Umbilical cord (tissue), 2 donors: ENCODE results near the gene DUSP7. TPM values are rescaled to one million over a fixed set of nuclear protein-coding genes. Genes with fewer than 3 reads are reported as not detected.

Experiments used
- DNase-seq: peaks from one replicate; pipeline ENCODE4 v3.0.0-alpha.2; 2015; ENCODE audit warnings: low spot score
- total RNA-seq: library from RNA; depleted of rRNA; stranded (reverse); fragments of >200 nt; gene quantifications from one replicate; pipeline ENCODE4 v1.2.3, GENCODE V29; 2014; ENCODE audit warnings: low replicate concordance; ENCODE audit not compliant: insufficient read depth

The DUSP7 gene
- total RNA-seq, 1 donor from 2014 or later, result 11.6 TPM

DNA sequence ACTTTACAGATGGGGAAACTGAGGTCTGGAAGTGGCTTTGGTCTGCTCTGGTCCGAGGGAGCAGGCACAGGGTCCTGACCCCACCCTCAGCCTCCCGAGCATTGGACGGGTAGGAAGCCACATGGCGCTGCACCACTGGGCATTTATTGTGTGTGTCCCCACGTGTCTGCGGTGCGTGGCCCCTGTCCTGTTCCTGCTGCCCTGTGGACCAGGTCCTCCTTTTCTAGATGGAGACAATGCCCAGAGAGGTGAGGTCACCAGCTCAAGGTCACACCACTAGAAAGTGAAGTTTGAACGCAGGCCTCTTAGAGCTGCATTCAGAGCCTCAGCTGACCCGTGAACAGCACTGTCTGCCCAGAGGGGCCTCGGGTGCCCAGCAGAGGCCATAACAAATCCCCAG is 26.8 kb downstream of the DUSP7 start:
- DNase-seq, result no peak

DNA sequence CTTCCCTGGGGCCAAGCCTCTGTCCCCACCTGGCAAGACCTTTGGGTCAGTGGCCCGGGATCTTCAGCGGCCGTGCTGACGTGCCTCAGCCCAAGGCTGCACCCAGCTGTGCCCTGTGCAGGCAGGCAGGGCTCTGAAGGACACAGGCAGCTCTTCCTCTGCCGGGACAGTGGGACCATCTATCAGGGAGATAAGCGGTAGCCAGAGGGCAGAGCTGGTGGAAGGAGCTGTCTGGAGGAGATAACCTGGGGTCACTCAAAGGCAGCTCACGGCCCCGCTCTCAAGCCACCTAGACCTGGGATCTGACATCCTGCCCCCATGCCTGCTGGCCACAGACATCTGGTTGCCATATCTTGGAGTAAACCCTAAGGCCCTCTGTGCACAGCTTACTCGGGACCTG is 27.3 kb downstream of the DUSP7 start:
- no peak for DNase-seq

DNA sequence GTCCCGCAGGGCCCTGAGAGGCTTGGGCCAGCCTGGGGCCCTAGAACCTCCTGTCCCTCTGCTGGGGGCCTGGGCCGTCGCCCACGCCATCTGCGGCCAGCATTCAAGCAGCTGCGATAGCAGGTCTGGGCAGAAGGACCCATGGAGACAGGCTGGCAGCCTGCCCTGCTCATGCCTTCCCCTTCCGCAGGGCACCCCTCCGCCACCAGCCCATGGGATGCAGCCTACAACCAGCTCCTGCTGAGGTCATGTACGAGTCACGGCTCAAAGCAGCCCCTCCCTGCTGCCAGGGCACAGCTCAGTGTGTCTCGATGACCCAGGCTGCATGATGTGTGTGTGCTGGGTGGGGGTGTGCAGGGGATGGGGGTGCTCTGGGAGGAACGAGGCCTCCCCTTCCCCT is 27.8 kb downstream of the DUSP7 start:
- DNase-seq, result no peak

- DNase-seq, result no peak
Measured at GRCh38 chr3:52026041-52026440, 30.3 kb downstream of the DUSP7 start.

- DNase-seq, result no peak
Measured at GRCh38 chr3:52025453-52025852, 30.9 kb downstream of the DUSP7 start.

GRCh38 chr3:52024765-52025452 is 31.5 kb downstream of the DUSP7 start:
- no peak for DNase-seq

DNA sequence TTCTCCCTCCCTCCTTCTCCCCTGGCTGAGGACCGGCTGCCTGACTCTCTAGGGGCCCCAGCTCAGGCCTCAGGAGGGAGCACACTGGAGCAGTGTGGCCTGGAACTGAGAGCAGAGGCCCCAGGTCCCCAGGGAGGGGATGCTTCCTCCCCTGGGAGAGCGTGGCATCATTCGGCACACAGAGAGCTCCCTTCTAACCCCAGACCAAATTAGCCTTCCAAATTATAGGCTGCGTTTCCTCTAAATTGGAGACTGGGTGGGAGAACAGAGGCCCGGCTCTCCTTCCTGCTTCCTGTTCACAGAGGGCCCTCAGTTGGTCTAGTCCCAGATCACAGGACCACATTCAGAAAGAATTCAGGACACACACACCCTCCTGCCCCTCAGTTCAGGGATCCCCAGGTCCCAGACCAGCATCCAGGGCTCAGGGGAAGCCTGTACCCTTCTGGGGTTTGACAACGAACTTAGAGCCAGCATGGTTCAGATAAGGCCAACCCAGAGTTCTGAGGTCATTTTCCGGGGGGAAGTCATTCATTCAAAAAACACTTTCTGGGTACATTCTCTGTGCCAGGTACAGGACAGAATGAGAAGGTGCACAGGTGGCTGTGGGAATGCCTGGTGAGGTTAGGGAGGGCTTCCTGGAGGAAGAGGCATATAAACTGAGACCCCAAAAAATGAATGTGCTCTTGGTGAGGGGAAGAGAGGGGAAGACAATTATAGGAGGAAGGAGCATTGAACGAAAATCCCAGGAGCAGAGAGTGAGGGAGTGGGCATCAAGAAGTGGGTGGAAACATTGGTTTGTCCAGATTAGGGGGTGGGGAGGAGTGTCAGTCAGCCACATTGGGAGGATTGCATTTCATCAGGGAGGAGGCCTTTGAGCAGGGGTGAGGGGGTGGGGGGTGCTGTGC is 32.3 kb downstream of the DUSP7 start:
- DNase-seq, result no peak

- DNase-seq, result no peak
Measured at GRCh38 chr3:52023101-52023770, 33.1 kb downstream of the DUSP7 start.

- DNase-seq, result no peak
Measured at GRCh38 chr3:52022323-52023100, 33.9 kb downstream of the DUSP7 start.

DNA sequence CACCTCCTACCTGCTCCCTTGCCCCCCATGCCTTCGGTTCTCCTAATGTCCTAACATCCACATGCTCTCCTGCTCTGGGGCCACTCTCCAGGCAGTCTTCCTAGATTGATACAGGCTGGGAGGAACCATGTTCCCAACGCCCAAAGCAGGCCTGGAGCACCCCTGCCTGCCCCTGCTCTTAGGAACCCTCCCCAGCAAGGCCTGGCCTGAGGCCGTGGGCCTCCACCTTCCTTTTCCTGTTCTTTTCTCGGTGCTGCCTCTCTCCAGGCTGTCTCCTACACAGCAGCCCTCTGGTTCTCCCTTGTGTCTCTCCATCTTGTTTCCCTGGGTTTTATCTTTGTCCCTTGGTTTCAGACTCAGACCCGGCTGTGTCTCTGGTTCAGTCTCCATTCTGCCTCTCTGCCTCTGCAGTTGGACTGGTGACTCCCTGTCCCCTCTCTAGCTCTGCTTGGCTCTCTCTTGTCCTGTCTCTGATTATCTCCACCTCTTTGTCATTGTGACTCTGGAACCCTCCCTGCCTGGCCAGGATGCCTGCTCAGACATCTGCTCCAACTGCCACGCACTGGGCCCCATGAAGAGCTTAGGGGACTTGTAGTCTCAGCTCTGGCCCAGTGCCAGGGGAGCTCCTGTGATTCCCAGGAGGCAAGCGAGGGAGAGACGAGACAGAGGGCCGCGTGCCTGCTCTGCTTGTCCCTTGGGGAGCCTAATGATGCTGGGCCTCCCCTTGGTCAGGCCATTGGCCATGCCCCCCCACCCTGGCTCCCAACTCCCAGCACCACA is 34.7 kb downstream of the DUSP7 start:
- no peak for DNase-seq

DNA sequence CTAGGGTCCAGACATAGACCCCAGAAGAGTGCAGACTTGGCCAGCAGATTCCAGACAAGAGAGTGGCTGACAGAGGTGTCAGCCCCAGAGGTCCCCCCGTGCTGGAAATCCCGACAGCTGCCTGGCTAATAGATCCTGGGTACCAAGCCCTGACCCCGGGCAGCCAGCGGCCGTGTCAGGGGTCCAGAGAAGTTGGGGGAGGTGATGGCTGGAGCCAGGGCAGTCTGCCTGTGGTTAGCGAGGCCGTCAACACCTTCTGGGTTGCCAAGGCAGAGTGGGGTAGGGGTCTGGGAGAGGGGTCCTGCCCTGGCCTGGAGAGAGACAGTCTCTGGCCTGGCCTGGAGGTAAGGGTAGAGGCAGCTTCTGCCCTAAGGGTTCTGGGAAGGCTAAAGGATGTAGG is 35.6 kb downstream of the DUSP7 start:
- no peak for DNase-seq

DNA sequence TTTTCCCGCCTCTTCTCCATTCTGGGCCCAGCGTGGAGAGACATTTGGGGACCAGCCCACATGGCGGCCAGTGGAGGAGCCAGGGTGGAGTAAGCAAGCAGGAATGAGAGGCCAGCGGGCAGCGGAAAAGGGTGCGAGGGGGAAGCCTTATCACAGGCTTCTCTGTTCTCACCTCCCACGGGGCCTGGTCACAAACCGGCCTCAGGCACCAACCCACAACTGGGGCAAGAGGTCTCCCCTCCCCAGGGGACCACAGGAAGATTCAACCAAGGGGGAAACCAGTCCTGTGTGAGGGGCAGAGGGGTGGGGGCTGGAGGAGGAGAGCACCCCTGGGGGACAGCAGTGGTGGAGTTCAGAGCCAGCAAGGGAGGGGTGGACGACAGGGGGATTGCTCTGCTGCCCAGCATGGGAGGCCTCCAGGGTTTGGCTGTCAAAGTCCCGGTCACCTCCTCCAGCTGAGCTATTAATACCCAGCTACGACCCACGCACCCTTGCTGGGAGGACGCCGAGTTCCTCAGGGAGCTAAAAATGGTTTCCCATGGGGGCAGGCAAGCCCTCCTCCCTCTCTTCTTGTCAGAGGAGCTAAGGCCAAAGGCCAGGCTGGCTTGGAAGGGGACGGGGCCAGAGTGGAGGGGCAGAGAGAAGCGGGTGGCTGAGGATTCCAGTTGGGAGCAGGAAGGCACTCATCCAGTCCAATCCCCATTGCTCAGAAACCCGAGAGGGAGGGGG is 36.9 kb downstream of the DUSP7 start:
- DNase-seq, result no peak

DNA sequence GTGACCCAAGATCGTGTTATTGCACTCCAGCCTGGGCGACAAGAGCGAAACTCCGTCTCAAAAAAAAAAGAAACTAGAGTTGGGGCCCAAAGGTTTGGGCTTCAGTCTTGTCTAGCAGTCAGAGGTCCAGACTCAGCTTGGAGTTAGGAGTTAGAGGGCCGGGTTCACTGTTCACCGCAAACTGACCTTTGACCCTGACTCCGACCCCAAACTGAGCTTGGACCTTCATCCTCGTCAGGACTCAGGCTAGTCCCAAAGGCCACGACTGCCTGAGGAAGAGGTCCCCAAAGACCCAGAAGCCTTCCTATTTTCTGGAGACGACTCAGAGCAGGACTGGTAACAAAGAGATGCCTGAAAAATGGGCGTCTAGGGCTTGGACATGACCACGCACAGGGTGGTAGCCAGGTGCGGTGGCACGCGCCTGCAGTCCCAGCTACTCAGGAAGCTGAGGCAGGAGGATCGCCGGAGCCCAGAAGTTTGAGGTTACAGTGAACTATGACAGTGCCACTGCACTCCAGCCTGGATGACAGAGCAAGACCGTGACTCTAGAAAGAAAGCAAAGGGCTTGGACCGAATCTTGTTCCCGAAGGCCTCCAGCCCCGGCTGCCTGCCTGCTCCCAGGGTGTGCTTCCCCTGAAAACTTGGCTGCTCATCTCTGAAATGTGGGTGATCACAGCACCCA is 37.9 kb downstream of the DUSP7 start:
- no peak for DNase-seq

DNA sequence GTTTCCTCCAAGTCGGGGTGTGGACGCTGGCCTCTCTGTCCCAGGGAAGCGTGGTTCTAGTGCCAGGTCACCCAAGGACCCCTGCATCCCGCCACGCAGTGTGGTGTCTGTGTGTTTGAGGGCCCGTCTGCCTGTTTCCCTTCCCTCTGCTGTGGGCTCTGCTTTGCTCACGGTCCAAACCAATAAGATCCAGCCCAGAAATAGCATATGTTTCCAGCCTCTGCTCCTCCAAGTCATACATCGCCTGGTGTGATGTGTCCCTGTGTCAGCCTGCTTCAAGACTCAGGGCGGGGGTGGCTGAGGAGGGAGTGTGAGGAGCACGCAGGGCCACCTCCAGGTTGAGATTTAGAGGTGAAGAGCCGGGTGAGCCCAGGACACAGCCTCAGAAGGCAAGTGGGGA is 38.8 kb downstream of the DUSP7 start:
- no peak for DNase-seq

DNA sequence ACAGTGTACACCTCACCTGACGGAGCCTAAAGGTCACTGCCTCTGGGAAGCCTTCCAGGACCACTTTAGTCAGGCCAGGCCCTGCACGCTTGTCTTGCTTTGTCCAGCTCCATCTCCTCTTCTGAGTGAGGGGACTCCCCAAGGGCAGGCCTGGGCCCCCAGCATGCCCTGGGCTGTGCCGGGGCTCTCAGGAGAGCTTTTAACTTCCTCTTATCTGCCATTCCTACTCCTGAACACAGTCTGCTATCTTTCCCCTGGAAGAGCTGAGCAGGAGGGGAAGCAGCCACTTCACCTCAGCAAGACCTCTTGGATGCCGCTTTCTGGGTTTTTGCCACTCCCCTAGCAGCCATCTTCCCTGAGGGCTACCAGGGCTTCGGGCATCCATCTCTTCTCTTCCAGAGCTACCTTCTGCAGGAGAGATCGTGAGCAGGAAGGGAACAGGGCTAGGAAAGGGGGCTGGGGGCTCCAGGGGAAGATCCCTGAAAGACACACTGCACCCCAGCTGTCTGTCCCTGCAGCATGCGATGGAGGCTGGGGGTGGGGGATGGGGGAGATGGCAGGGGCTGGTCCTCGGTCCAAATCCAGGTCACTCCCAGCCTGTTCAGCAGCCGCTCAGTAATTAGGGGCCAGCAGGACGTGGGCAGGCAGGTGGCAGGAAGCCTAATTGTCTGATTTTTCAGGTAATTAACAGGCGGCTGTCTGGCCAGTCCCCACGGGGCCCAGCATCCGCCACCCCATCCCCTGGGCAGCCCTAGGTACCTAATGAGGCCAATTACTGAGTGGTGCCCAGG is 40.7 kb downstream of the DUSP7 start:
- no peak for DNase-seq

- peak; percentile 62 for DNase-seq
Measured at GRCh38 chr3:52014613-52015012, 41.8 kb downstream of the DUSP7 start.

DNA sequence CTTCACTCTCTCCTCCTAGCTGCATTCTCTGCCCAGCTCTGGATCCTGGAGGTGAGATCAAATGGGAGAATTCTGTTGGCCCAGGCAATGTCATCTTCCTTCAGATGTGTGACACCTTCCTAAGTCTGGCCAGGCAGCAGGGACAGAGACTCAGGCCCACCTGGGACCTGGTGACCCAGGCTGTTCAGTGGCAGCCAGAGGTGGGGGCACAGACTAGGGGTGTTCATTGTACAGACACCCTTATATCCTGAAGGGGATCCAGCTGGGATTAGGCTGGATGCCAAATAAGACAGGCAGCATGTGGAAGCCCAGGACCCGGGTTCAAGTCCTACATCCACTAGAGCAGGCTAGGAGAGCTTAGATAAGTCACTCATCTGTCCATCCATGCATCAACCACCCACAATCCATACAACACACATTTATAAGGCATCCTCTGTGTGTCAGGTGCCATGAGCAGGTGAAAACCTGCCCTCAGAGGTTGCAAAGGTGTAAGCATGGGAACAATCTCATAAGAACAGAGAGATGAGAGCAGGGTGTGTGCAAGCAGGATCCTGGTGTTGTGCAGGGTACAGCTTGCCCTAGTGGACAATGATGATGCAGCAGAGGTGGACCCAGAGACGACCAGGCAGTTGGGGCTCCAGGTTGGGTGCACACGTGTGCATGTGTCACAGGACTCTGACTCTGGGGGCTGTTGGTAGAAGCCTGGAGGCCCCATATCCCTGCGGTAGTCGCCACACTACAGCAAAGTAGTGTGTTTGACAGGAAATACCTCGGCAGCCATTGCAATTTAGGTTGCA is 42.4 kb downstream of the DUSP7 start:
- no peak for DNase-seq

DNA sequence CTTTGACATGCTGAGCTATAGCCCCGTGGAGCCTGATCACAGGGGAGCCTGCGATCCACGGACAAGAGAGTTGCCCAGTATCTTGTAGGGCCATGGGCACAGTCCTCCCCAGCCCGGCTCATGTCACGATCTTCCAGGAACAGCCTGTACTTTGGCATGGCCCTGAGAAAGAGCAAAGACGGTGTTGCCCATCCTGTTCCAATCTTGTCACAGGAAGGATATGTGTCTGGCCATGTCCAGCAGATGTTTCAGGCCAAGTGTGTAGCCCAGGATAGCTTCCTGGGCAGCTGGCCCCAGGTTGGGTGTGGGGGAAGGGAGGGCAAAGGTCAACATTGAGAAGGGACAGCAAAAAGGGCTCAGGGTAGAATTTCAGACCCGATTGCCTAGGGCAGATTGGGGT is 43.7 kb downstream of the DUSP7 start:
- DNase-seq, result no peak
